SK-N-SH (cell line): ENCODE results near the gene KDM4C. TPM values are rescaled to one million over a fixed set of nuclear protein-coding genes. Genes with fewer than 3 reads are reported as not detected.

Experiments
- CTCF ChIA-PET: fragments of 300-600, 350-600 bp; formaldehyde crosslinking; extraction: SDS; loops from one replicate; lab custom pipeline; 2021; lab: Yijun Ruan, JAX
- POLR2A ChIA-PET: fragments of 350-600 bp; sonication (Branson Sonifier 250); formaldehyde crosslinking; extraction: SDS; loops from one replicate; lab custom pipeline; 2020; ENCODE audit warnings: antibody characterized with exemption, inconsistent platforms; lab: Yijun Ruan, JAX
- DNase-seq: peaks from one replicate; pipeline ENCODE4 v3.0.0; 2012
- H2AFZ ChIP-seq: fragments of 200-600 bp; sonication (generic); 2 replicates; pipeline ENCODE4 v1.8.1; 2016; ENCODE audit warnings: antibody characterized with exemption, mild to moderate bottlenecking, low read depth
- H3F3A ChIP-seq: fragments of 200-600 bp; sonication (generic); replicated peaks from 2 replicates; pipeline ENCODE3; 2016; ENCODE audit warnings: antibody characterized with exemption, mild to moderate bottlenecking; ENCODE audit not compliant: insufficient read depth
- H3K27ac ChIP-seq, 2 experiments: fragments of 200-500 bp in 1 of 2; fragments of 200-600 bp in 1 of 2; sonication (Bioruptor generic) in 1 of 2; sonication (generic), shearing (Covaris generic) in 1 of 2; 2 replicates each; pipeline versions ENCODE4 v1.5.1 to v1.6.1; 2014 to 2016; ENCODE audit warnings: low read depth in 2 of 2, inconsistent platforms in 1 of 2, low read length in 1 of 2, mild to moderate bottlenecking in 1 of 2, mixed read lengths in 1 of 2
- H3K27me3 ChIP-seq: fragments of 200-600 bp; sonication (generic), shearing (Covaris generic); 2 replicates; pipeline ENCODE4 v1.6.1; 2016; ENCODE audit warnings: mixed run types; ENCODE audit not compliant: insufficient read depth
- H3K36me3 ChIP-seq, 2 experiments: fragments of 200-500 bp in 1 of 2; fragments of 200-600 bp in 1 of 2; sonication (Bioruptor generic) in 1 of 2; sonication (generic) in 1 of 2; replicated peaks in 1 of 2; 2 replicates each; pipeline versions ENCODE3 to v1.5.1; 2014 to 2016; ENCODE audit warnings: low read length in 1 of 2, mild to moderate bottlenecking in 1 of 2; ENCODE audit not compliant: insufficient read depth in 2 of 2, control insufficient read depth in 1 of 2
- H3K4me1 ChIP-seq, 2 experiments: fragments of 200-500 bp in 1 of 2; fragments of 200-600 bp in 1 of 2; sonication (Bioruptor generic) in 1 of 2; sonication (generic), shearing (Covaris generic) in 1 of 2; 2 replicates each; pipeline versions ENCODE4 v1.5.1 to v1.6.1; 2014 to 2016; ENCODE audit warnings: low read depth in 1 of 2, low read length in 1 of 2, mixed run types in 1 of 2; ENCODE audit not compliant: insufficient read depth in 2 of 2, control insufficient read depth in 1 of 2
- H3K4me2 ChIP-seq: fragments of 200-600 bp; sonication (generic), shearing (Covaris generic); 2 replicates; pipeline ENCODE4 v1.6.1; 2017; ENCODE audit warnings: mixed run types
- H3K4me3 ChIP-seq, 2 experiments: fragments of 200-500 bp in 1 of 2; fragments of 200-600 bp in 1 of 2; sonication (Bioruptor generic) in 1 of 2; sonication (generic), shearing (Covaris generic) in 1 of 2; 2 replicates each; pipeline versions ENCODE4 v1.5.1 to v1.8.1; 2014 to 2016; ENCODE audit warnings: low read depth in 2 of 2, inconsistent platforms in 1 of 2, low read length in 1 of 2, mild to moderate bottlenecking in 1 of 2, mixed read lengths in 1 of 2, moderate library complexity in 1 of 2
- H3K79me2 ChIP-seq: fragments of 200-600 bp; sonication (generic); 2 replicates; pipeline ENCODE4 v1.8.1; 2017; ENCODE audit warnings: mild to moderate bottlenecking; ENCODE audit not compliant: insufficient read depth
- H3K9ac ChIP-seq: fragments of 200-600 bp; sonication (generic); 2 replicates; pipeline ENCODE4 v1.6.1; 2017; ENCODE audit warnings: mixed run types
- H3K9me2 ChIP-seq: fragments of 200-600 bp; sonication (generic); 2 replicates; pipeline ENCODE4 v1.6.1; 2017; ENCODE audit warnings: mixed run types
- H3K9me3 ChIP-seq: fragments of 200-600 bp; sonication (generic); 2 replicates; pipeline ENCODE4 v1.6.1; 2017; ENCODE audit warnings: mixed run types, mild to moderate bottlenecking, moderate library complexity
- H4K20me1 ChIP-seq: fragments of 200-600 bp; sonication (generic); 2 replicates; pipeline ENCODE4 v1.6.1; 2017; ENCODE audit warnings: mild to moderate bottlenecking, mixed run types; ENCODE audit not compliant: insufficient read depth
- ELF1 ChIP-seq: IDR thresholded peaks from 2 replicates; pipeline ENCODE4 v1.4.0; 2012
- FOSL2 ChIP-seq: IDR thresholded peaks from 2 replicates; pipeline ENCODE4 v1.4.0; 2012; ENCODE audit warnings: low read depth, mild to moderate bottlenecking, moderate library complexity, borderline replicate concordance
- GATA2 ChIP-seq: sonication (generic); formaldehyde crosslinking; IDR thresholded peaks from 2 replicates; pipeline ENCODE4 v1.5.0; 2020; ENCODE audit warnings: mild to moderate bottlenecking, missing genetic modification reagents
- MAX ChIP-seq: IDR thresholded peaks from 2 replicates; pipeline ENCODE4 v1.4.0; 2012; ENCODE audit warnings: low read depth
- MXI1 ChIP-seq: IDR thresholded peaks from 2 replicates; pipeline ENCODE4 v1.6.1; 2012; ENCODE audit warnings: mild to moderate bottlenecking, low read depth, low read length, improper control_type of control experiment
- NFIC ChIP-seq: IDR thresholded peaks from 2 replicates; pipeline ENCODE4 v1.4.0; 2012; ENCODE audit warnings: borderline replicate concordance
- NRF1 ChIP-seq: IDR thresholded peaks from 2 replicates; pipeline ENCODE4 v1.6.1; 2012; ENCODE audit warnings: low read depth, mild to moderate bottlenecking, low read length
- RAD21 ChIP-seq: IDR thresholded peaks from 2 replicates; pipeline ENCODE4 v1.6.1; 2012; ENCODE audit warnings: mild to moderate bottlenecking, low read length
- RCOR1 ChIP-seq: fragments of 150-350 bp; IDR thresholded peaks from 2 replicates; pipeline ENCODE4 v1.6.1; 2017; ENCODE audit warnings: antibody characterized with exemption, low read length
- REST ChIP-seq: IDR thresholded peaks from 2 replicates; pipeline ENCODE4 v1.6.1; 2012; ENCODE audit warnings: mild to moderate bottlenecking, low read depth, low read length, moderate library complexity
- RFX5 ChIP-seq: IDR thresholded peaks from 2 replicates; pipeline ENCODE4 v1.6.1; 2012; ENCODE audit warnings: mild to moderate bottlenecking, improper control_type of control experiment, low read length
- SMC3 ChIP-seq: IDR thresholded peaks from 2 replicates; pipeline ENCODE4 v1.6.1; 2012; ENCODE audit warnings: low read depth, low read length, improper control_type of control experiment
- TAF1 ChIP-seq: IDR thresholded peaks from 2 replicates; pipeline ENCODE4 v1.6.1; 2012; ENCODE audit warnings: low read depth, mild to moderate bottlenecking, low read length, moderate library complexity, borderline replicate concordance
- TCF12 ChIP-seq: IDR thresholded peaks from 2 replicates; pipeline ENCODE4 v1.4.0; 2012
- YY1 ChIP-seq: IDR thresholded peaks from 2 replicates; pipeline ENCODE4 v1.4.0; 2012; ENCODE audit warnings: low read depth, mild to moderate bottlenecking
- WGBS: methylation state at CpG from one replicate; pipeline ENCODE4 v1.1.6; 2017; ENCODE audit warnings: low lambda C conversion rate; 5-methylcytosine and 5-hydroxymethylcytosine counted together
- polyA plus RNA-seq, 3 experiments: library from polyadenylated mRNA; depleted of rRNA; stranded (reverse); fragments of >200 nt; gene quantifications; 2 replicates each; pipeline ENCODE4 v1.2.3, GENCODE V29; 2012
- TF ChIP-seq, protein P1 (sequence below): IDR thresholded peaks from 2 replicates; pipeline ENCODE4 v1.4.0; 2012; ENCODE audit warnings: low read depth, borderline replicate concordance
- TF ChIP-seq, protein P2 (sequence below): IDR thresholded peaks from 2 replicates; pipeline ENCODE4 v1.4.0; 2012; ENCODE audit warnings: low read depth, borderline replicate concordance

KDM4C gene
- polyA plus RNA-seq, 1 of the 3 experiments (the other 2 are of a cell fraction) = 9.4 TPM

DNA sequence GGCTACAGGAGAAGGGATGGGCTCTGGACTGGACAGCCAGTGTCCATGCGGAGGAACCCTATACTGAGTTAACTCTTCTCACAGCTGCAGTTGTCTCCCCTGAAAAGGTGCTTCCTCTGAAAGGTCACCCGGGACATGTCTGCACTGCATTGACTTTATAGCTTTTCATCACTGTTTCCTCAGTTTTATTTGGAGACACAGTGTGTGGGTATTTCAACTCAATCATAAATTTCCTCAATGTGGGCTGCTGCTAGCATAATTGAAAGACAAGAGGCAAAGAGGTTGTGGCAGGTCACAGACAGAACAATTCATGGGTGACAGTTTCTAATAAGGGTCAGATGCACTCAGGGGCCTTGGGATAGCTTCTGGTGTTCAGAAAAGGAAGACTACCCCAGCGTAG lies 336.8 kb downstream of the KDM4C start (continued):
- TF ChIP-seq REST (no peak), RAD21 (no peak), ELF1 (no peak), MAX (no peak)

- H2AFZ ChIP-seq = no peak overlapping the region
- no peaks in the 10 kb centered on the region for H4K20me1 ChIP-seq
- no peaks in the 10 kb centered on the region for H3K79me2 ChIP-seq
- H3K4me1 ChIP-seq = no peaks in the 10 kb centered on the region; a peak in 1 of 4 replicates
- H3K27me3 ChIP-seq = no peaks in the 10 kb centered on the region
- no peaks in the 10 kb centered on the region for H3K9me3 ChIP-seq
- H3K9me2 ChIP-seq = no peaks in the 10 kb centered on the region
- H3F3A ChIP-seq = no peaks in the 10 kb centered on the region
- H3K9ac ChIP-seq = no peak overlapping the region
- ChIA-PET POLR2A (interaction anchor here (0.7 kb wide), 1 partner anchor 45 kb away, joined by 3 read pairs; no protein-coding TSS in a partner anchor), CTCF (interaction anchor here (1.0 to 1.5 kb wide), 4 partner anchors 16 to 267 kb away, joined by 3 to 6 read pairs (median 4); no protein-coding TSS in a partner anchor)
- H3K36me3 ChIP-seq = no peaks in the 10 kb centered on the region
- H3K4me3 ChIP-seq = no peak overlapping the region
- 90% methylated on average over 3 of the region's 3 CpGs for WGBS
- no peak for DNase-seq
- TF ChIP-seq NRF1 = no peak
- no peak for TF ChIP-seq TCF12
- no peak for TF ChIP-seq RCOR1
- no peak for TF ChIP-seq GATA2 (CRISPR knock-in tag)
- no peak for TF ChIP-seq SMC3
- no peak for TF ChIP-seq RAD21
- TF ChIP-seq, protein P1, sequence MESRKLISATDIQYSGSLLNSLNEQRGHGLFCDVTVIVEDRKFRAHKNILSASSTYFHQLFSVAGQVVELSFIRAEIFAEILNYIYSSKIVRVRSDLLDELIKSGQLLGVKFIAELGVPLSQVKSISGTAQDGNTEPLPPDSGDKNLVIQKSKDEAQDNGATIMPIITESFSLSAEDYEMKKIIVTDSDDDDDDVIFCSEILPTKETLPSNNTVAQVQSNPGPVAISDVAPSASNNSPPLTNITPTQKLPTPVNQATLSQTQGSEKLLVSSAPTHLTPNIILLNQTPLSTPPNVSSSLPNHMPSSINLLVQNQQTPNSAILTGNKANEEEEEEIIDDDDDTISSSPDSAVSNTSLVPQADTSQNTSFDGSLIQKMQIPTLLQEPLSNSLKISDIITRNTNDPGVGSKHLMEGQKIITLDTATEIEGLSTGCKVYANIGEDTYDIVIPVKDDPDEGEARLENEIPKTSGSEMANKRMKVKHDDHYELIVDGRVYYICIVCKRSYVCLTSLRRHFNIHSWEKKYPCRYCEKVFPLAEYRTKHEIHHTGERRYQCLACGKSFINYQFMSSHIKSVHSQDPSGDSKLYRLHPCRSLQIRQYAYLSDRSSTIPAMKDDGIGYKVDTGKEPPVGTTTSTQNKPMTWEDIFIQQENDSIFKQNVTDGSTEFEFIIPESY = no peak
- no peak for TF ChIP-seq ELF1
- TF ChIP-seq NFIC = no peak
- TF ChIP-seq TAF1 = no peak
- no peak for TF ChIP-seq YY1
- TF ChIP-seq REST = no peak
- TF ChIP-seq RFX5 = no peak
- TF ChIP-seq, protein P2, sequence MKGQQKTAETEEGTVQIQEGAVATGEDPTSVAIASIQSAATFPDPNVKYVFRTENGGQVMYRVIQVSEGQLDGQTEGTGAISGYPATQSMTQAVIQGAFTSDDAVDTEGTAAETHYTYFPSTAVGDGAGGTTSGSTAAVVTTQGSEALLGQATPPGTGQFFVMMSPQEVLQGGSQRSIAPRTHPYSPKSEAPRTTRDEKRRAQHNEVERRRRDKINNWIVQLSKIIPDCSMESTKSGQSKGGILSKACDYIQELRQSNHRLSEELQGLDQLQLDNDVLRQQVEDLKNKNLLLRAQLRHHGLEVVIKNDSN = no peak
- TF ChIP-seq MXI1 = no peak
- TF ChIP-seq FOSL2 = no peak
- no peak overlapping the region for H3K27ac ChIP-seq
- H3K4me2 ChIP-seq = no peak overlapping the region
Observed at GRCh38 chr9:7095058-7095457, 337.3 kb downstream of the KDM4C start.
